H9 (cell line): Measurements from ENCODE around the gene SMG7. TPM values are rescaled to one million over a fixed set of nuclear protein-coding genes. Genes with fewer than 3 reads are reported as not detected.
A peak's percentile ranks its signal among the peaks of the same experiment; 100 is the strongest.

Experiments
- DNase-seq: peaks from one replicate; pipeline ENCODE4 v3.0.0-alpha.2; 2017
- H2AFZ ChIP-seq: one replicate; pipeline ENCODE4 v1.6.1; 2013; ENCODE audit warnings: mild to moderate bottlenecking, low read length, control low read depth, moderate library complexity
- H2AK5ac ChIP-seq: 2 replicates; pipeline ENCODE4 v1.6.1; 2013; ENCODE audit warnings: low read length, control low read depth, mixed read lengths; ENCODE audit not compliant: insufficient read length
- H2BK120ac ChIP-seq: one replicate; pipeline ENCODE4 v1.6.1; 2013; ENCODE audit warnings: low read depth, mild to moderate bottlenecking, low read length, control low read depth, inconsistent platforms; ENCODE audit not compliant: poor library complexity, severe bottlenecking
- H2BK12ac ChIP-seq: 2 replicates; pipeline ENCODE4 v1.6.1; 2013; ENCODE audit warnings: low read length, control low read depth, mixed read lengths, low read depth; ENCODE audit not compliant: insufficient read length
- H2BK15ac ChIP-seq: 2 replicates; pipeline ENCODE4 v1.6.1; 2013; ENCODE audit warnings: low read depth, low read length, control low read depth
- H2BK20ac ChIP-seq: one replicate; pipeline ENCODE4 v1.6.1; 2013; ENCODE audit warnings: low read depth, mild to moderate bottlenecking, low read length, control low read depth, inconsistent platforms; ENCODE audit not compliant: poor library complexity, severe bottlenecking
- H2BK5ac ChIP-seq: 2 replicates; pipeline ENCODE4 v1.6.1; 2013; ENCODE audit warnings: low read length, control low read depth, mixed read lengths; ENCODE audit not compliant: insufficient read length
- H3K14ac ChIP-seq: 2 replicates; pipeline ENCODE4 v1.6.1; 2013; ENCODE audit warnings: low read length, control low read depth; ENCODE audit not compliant: insufficient read depth
- H3K18ac ChIP-seq: 2 replicates; pipeline ENCODE4 v1.6.1; 2013; ENCODE audit warnings: low read depth, mild to moderate bottlenecking, mixed read lengths, low read length, control low read depth; ENCODE audit not compliant: insufficient read length
- H3K23ac ChIP-seq: 2 replicates; pipeline ENCODE4 v1.6.1; 2013; ENCODE audit warnings: low read length, control low read depth, mixed read lengths, low read depth; ENCODE audit not compliant: insufficient read length
- H3K23me2 ChIP-seq: 2 replicates; pipeline ENCODE4 v1.6.1; 2013; ENCODE audit warnings: low read depth, mild to moderate bottlenecking, mixed read lengths, low read length, control low read depth; ENCODE audit not compliant: insufficient read length, poor library complexity, severe bottlenecking
- H3K27ac ChIP-seq: 2 replicates; pipeline ENCODE4 v1.5.1; 2013; ENCODE audit warnings: low read length, control low read depth, mixed read lengths, low read depth; ENCODE audit not compliant: insufficient read length
- H3K27me3 ChIP-seq: 2 replicates; pipeline ENCODE4 v1.6.1; 2013; ENCODE audit warnings: low read length, control low read depth, inconsistent platforms; ENCODE audit not compliant: insufficient read depth
- H3K4ac ChIP-seq: 2 replicates; pipeline ENCODE4 v1.6.1; 2013; ENCODE audit warnings: low read depth, mild to moderate bottlenecking, control low read depth, inconsistent platforms, low read length, moderate library complexity
- H3K4me1 ChIP-seq: 2 replicates; pipeline ENCODE4 v1.6.1; 2013; ENCODE audit warnings: low read length, control low read depth, inconsistent platforms; ENCODE audit not compliant: insufficient read depth
- H3K4me2 ChIP-seq: 2 replicates; pipeline ENCODE4 v1.6.1; 2013; ENCODE audit warnings: low read length, control low read depth, mixed read lengths; ENCODE audit not compliant: insufficient read length, insufficient read depth
- H3K56ac ChIP-seq: 2 replicates; pipeline ENCODE4 v1.6.1; 2013; ENCODE audit warnings: low read depth, mild to moderate bottlenecking, mixed read lengths, low read length, control low read depth; ENCODE audit not compliant: insufficient read length
- H3K79me1 ChIP-seq: 2 replicates; pipeline ENCODE4 v1.6.1; 2013; ENCODE audit warnings: low read depth, mild to moderate bottlenecking, moderate library complexity, low read length, control low read depth, inconsistent platforms; ENCODE audit not compliant: insufficient read depth, poor library complexity, severe bottlenecking
- H3K79me2 ChIP-seq: 2 replicates; pipeline ENCODE4 v1.6.1; 2013; ENCODE audit warnings: low read length, control low read depth, inconsistent platforms; ENCODE audit not compliant: insufficient read depth
- H3K9ac ChIP-seq: 2 replicates; pipeline ENCODE4 v1.6.1; 2013; ENCODE audit warnings: low read length, control low read depth, mixed read lengths; ENCODE audit not compliant: insufficient read length; ENCODE audit errors: extremely low read depth
- H3K9me3 ChIP-seq: one replicate; pipeline ENCODE4 v1.6.1; 2013; ENCODE audit warnings: low read depth, low read length, inconsistent platforms; ENCODE audit not compliant: control insufficient read depth
- H3T11ph ChIP-seq: one replicate; pipeline ENCODE4 v1.6.1; 2013; ENCODE audit warnings: mild to moderate bottlenecking, low read length, control low read depth, inconsistent platforms
- H4K20me1 ChIP-seq: one replicate; pipeline ENCODE4 v1.6.1; 2013; ENCODE audit not compliant: control insufficient read depth, insufficient read length, insufficient read depth
- H4K5ac ChIP-seq: 2 replicates; pipeline ENCODE4 v1.6.1; 2013; ENCODE audit warnings: low read depth, mild to moderate bottlenecking, mixed read lengths, low read length, control low read depth; ENCODE audit not compliant: insufficient read length
- H4K8ac ChIP-seq: replicated peaks from 2 replicates; pipeline ENCODE4 v1.6.1; 2013; ENCODE audit warnings: low read length, control low read depth, mixed read lengths, low read depth; ENCODE audit not compliant: insufficient read length
- H4K91ac ChIP-seq: 2 replicates; pipeline ENCODE4 v1.6.1; 2013; ENCODE audit warnings: low read depth, mild to moderate bottlenecking, moderate library complexity, mixed read lengths, low read length, control low read depth; ENCODE audit not compliant: insufficient read length
- H3K27ac Mint-ChIP-seq, 3 experiments: 2 replicates in 2 of 3; 3 replicates in 1 of 3; pipeline ENCODE4 v1.8.0; 2020 to 2021; ENCODE audit warnings: mixed read lengths in 3 of 3, mild to moderate bottlenecking in 1 of 3, moderate library complexity in 1 of 3
- H3K27me3 Mint-ChIP-seq: 2 replicates; pipeline ENCODE4 v1.8.0; 2021; ENCODE audit warnings: low read depth, mild to moderate bottlenecking, moderate library complexity, mixed read lengths
- H3K36me3 Mint-ChIP-seq, 3 experiments: 2 replicates in 2 of 3; 3 replicates in 1 of 3; pipeline ENCODE4 v1.8.0; 2020 to 2021; ENCODE audit warnings: low read depth in 3 of 3, mixed read lengths in 3 of 3; ENCODE audit not compliant: insufficient read depth in 1 of 3
- H3K4me1 Mint-ChIP-seq, 2 experiments: 2 replicates each; pipeline ENCODE4 v1.8.0; 2020; ENCODE audit warnings: mixed read lengths in 2 of 2
- H3K4me3 Mint-ChIP-seq, 2 experiments: 2 replicates in 1 of 2; 3 replicates in 1 of 2; pipeline ENCODE4 v1.8.0; 2020 to 2021; ENCODE audit warnings: mild to moderate bottlenecking in 2 of 2, mixed read lengths in 2 of 2, moderate library complexity in 1 of 2
- H3K9me3 Mint-ChIP-seq, 2 experiments: 2 replicates in 1 of 2; 3 replicates in 1 of 2; pipeline ENCODE4 v1.8.0; 2020; ENCODE audit warnings: mild to moderate bottlenecking in 2 of 2, mixed read lengths in 2 of 2, moderate library complexity in 1 of 2
- CTCF ChIP-seq: fragments of 200-600 bp; sonication (generic); conservative IDR thresholded peaks from 3 replicates; pipeline ENCODE4 v1.8.0; 2021; ENCODE audit warnings: antibody characterized with exemption, mild to moderate bottlenecking
- WGBS: extraction: QIAGEN DNeasy Blood & Tissue Kit; methylation state at CpG from one replicate; pipeline ENCODE4 v1.1.7; 2013; ENCODE audit warnings: missing lambda C conversion rate, low lambda C conversion rate, mixed read lengths; ENCODE audit not compliant: insufficient read length; ENCODE audit errors: extremely low coverage; 5-methylcytosine and 5-hydroxymethylcytosine counted together
- total RNA-seq: library from RNA; stranded (reverse); gene quantifications from 2 replicates; pipeline ENCODE4 v1.2.1, GENCODE V29; 2021

Gene SMG7
- total RNA-seq, 1 experiment from 2014 or later, result 77.0 TPM

GRCh38 chr1:183470961-183471742, 1.1 kb upstream of the SMG7 start:
- no peaks in the 10 kb centered on the region for H3K9me3 ChIP-seq
- H3K27ac ChIP-seq, result peak overlapping the region; percentile 2
- H2BK12ac ChIP-seq, result no peak overlapping the region
- no peaks in the 10 kb centered on the region for H3K27me3 ChIP-seq
- peak; percentile 77 for DNase-seq
- no peak overlapping the region for H4K8ac ChIP-seq
- no peak overlapping the region for H2BK20ac ChIP-seq
- no peak overlapping the region for H3K4ac ChIP-seq
- peaks cover 16% of the 10 kb centered on the region for H3K23me2 ChIP-seq
- H3K79me2 ChIP-seq, result peaks cover 28% of the 10 kb centered on the region; the same call in 1 of the 2 replicates
- H2BK120ac ChIP-seq, result no peak overlapping the region
- peak overlapping the region; percentile 85; the same call in 1 of the 2 replicates for H3K14ac ChIP-seq
- H3T11ph ChIP-seq, result no peak overlapping the region
- no peak overlapping the region for H3K23ac ChIP-seq
- Mint-ChIP-seq H3K4me1 (peaks cover 24 to 31% of the 10 kb centered on the region in 2 experiments), H3K36me3 (peaks cover 1 to 7% (median 4%) of the 10 kb centered on the region in 3 experiments; a peak in 3 of 7 replicates), H3K27me3 (no peaks in the 10 kb centered on the region), H3K9me3 (peaks cover 0 to 2% of the 10 kb centered on the region in 2 experiments; a peak in 1 of 5 replicates), H3K4me3 (peak overlapping the region; percentile 94 to 96), H3K27ac (peak overlapping the region; percentile 96 to 100 (median 98))
- peaks cover 2% of the 10 kb centered on the region for H3K79me1 ChIP-seq
- H2BK5ac ChIP-seq, result no peak overlapping the region
- no peaks in the 10 kb centered on the region for H3K4me1 ChIP-seq
- no peak overlapping the region for H4K91ac ChIP-seq
- peak overlapping the region; percentile 95 for H3K18ac ChIP-seq
- WGBS, result no CpG with 5 or more reads among the region's 47 CpGs
- peak overlapping the region; percentile 57 for H3K4me2 ChIP-seq
- peaks cover 3% of the 10 kb centered on the region for H4K20me1 ChIP-seq
- H2AK5ac ChIP-seq, result no peak overlapping the region
- H3K56ac ChIP-seq, result no peak overlapping the region
- peak overlapping the region; percentile 61 for H3K9ac ChIP-seq
- H4K5ac ChIP-seq, result no peak overlapping the region
- H2BK15ac ChIP-seq, result no peak overlapping the region
- no peak overlapping the region for H2AFZ ChIP-seq
- peak; percentile 15; the same call in 1 of the 3 replicates for TF ChIP-seq CTCF
